ENCODE results near the gene TRIP11.

The TRIP11 gene

DNA sequence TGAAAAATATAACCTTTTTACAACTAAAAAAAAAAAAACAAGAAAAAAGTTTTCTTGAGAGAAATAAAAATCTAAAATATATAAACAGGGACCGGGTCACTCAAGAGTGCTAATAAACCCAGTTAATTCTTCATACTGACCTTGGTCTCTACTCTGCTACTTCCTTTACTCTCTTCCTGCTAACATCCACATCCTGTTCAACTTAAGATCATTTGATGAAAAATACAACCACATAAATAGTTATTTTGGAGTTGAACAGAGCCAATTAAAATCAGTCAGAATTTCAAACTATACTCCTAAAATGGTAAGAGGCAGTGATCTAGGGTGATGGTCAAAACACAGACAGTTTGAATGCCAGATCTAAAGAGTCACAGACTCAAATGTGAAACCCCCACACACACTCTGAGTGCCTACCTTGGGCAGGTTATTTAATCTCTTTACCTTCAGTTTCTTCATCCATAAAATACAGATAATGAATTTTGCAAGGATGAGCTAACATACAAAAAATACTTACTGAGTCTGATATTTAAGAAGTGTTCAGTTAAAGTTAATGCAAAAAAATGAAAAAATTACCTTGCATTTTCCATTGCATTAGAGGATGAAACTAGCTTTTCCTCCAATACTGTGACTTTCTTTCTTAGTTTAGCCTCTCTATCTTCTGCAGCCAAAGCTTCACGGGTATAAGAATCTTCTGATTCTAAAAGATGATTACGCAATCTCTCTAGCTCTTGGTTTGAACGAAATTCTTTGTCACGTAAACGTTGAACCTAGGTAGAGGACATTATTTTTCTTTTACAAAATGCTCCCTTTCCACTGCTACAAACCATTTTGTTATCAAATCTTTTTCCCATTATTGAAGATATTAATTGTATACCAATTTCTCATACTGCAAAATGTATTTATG lies 40.9 kb downstream of the TRIP11 start:
- Histone ChIP-seq H3K36me3 (ENCODE audit: control insufficient read depth in 1 of 2, insufficient read depth in 2 of 2, low read length in 2 of 2) (peaks cover 2 to 3% of the 10 kb centered on the region in 2 experiments), H3K14ac (ENCODE audit: low read length) (no peak overlapping the region), H4K8ac (ENCODE audit: low read depth, low read length) (no peak overlapping the region), H3K27me3 (ENCODE audit: insufficient read depth, low read length) (no peaks in the 10 kb centered on the region), H3K18ac (ENCODE audit: low read length) (no peak overlapping the region), H2BK5ac (ENCODE audit: low read depth, low read length, poor library complexity) (no peak overlapping the region), H2BK12ac (ENCODE audit: low read length) (no peak overlapping the region), H3K9me3 (ENCODE audit: insufficient read depth, low read depth, low read length) (no peaks in the 10 kb centered on the region), H3K79me2 (ENCODE audit: control insufficient read depth, insufficient read depth, low read length, poor library complexity) (no peaks in the 10 kb centered on the region), H4K91ac (ENCODE audit: low read depth, low read length) (no peak overlapping the region), H3K4ac (ENCODE audit: low read depth, low read length) (no peak overlapping the region), H3K4me1 (ENCODE audit: control insufficient read depth in 1 of 2, insufficient read depth in 2 of 2, low read length in 2 of 2) (no peaks in the 10 kb centered on the region), H3K27ac (ENCODE audit: low read depth, low read length) (no peak overlapping the region), H3K4me2 (ENCODE audit: low read length) (no peak overlapping the region), H3K23ac (ENCODE audit: low read length) (no peak overlapping the region), H3K4me3 (ENCODE audit: low read depth, low read length) (no peak overlapping the region), H2AK5ac (ENCODE audit: low read length) (no peak overlapping the region), H3K9ac (ENCODE audit: low read length) (no peak overlapping the region), H2AFZ (ENCODE audit: insufficient read depth, low read length, poor library complexity) (no peak overlapping the region), H2BK120ac (ENCODE audit: insufficient read depth, low read length, poor library complexity) (no peak overlapping the region), H4K12ac (ENCODE audit: low read depth, low read length) (no peak overlapping the region), H3K79me1 (ENCODE audit: low read length) (no peaks in the 10 kb centered on the region)
- DNase-seq: no peak
- WGBS (ENCODE audit: extremely low coverage, insufficient coverage, insufficient read length): no CpG with 5 or more reads among the region's 6 CpGs

DNA sequence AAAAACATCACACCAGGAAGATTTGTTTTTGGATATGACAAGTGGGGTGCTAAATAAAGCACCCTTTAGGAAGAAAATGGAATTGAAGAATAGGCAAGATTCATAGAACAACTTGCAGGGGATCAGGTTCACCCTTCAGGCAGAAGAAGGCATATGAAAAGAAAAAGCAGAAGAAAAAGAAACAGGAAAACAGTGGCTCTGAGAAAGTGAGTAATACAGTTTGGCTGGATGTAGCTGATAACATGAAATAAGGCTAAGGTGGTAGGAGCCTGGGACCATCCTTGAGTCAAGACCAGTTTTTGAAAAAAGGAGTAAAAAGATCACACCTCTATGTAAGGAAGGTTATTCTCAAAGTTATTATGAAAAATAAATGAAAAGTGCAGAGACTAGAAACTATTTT lies 42.4 kb downstream of the TRIP11 start:
- Histone ChIP-seq H4K8ac (ENCODE audit: low read depth, low read length) (no peak overlapping the region), H3K14ac (ENCODE audit: low read length) (no peak overlapping the region), H3K79me1 (ENCODE audit: low read length) (no peaks in the 10 kb centered on the region), H2BK120ac (ENCODE audit: insufficient read depth, low read length, poor library complexity) (no peak overlapping the region), H3K4me1 (ENCODE audit: control insufficient read depth in 1 of 2, insufficient read depth in 2 of 2, low read length in 2 of 2) (no peaks in the 10 kb centered on the region), H3K27me3 (ENCODE audit: insufficient read depth, low read length) (no peaks in the 10 kb centered on the region), H3K9ac (ENCODE audit: low read length) (no peak overlapping the region), H3K36me3 (ENCODE audit: control insufficient read depth in 1 of 2, insufficient read depth in 2 of 2, low read length in 2 of 2) (peaks cover 5 to 7% of the 10 kb centered on the region in 2 experiments), H3K18ac (ENCODE audit: low read length) (no peak overlapping the region), H4K12ac (ENCODE audit: low read depth, low read length) (no peak overlapping the region), H3K27ac (ENCODE audit: low read depth, low read length) (no peak overlapping the region), H2BK12ac (ENCODE audit: low read length) (no peak overlapping the region), H3K4me2 (ENCODE audit: low read length) (no peak overlapping the region), H4K91ac (ENCODE audit: low read depth, low read length) (no peak overlapping the region), H3K79me2 (ENCODE audit: control insufficient read depth, insufficient read depth, low read length, poor library complexity) (no peaks in the 10 kb centered on the region), H2AK5ac (ENCODE audit: low read length) (no peak overlapping the region), H3K23ac (ENCODE audit: low read length) (no peak overlapping the region), H2AFZ (ENCODE audit: insufficient read depth, low read length, poor library complexity) (no peak overlapping the region), H3K9me3 (ENCODE audit: insufficient read depth, low read depth, low read length) (no peaks in the 10 kb centered on the region), H3K4me3 (ENCODE audit: low read depth, low read length) (no peak overlapping the region), H2BK5ac (ENCODE audit: low read depth, low read length, poor library complexity) (no peak overlapping the region), H3K4ac (ENCODE audit: low read depth, low read length) (no peak overlapping the region)
- no peak for DNase-seq

DNA sequence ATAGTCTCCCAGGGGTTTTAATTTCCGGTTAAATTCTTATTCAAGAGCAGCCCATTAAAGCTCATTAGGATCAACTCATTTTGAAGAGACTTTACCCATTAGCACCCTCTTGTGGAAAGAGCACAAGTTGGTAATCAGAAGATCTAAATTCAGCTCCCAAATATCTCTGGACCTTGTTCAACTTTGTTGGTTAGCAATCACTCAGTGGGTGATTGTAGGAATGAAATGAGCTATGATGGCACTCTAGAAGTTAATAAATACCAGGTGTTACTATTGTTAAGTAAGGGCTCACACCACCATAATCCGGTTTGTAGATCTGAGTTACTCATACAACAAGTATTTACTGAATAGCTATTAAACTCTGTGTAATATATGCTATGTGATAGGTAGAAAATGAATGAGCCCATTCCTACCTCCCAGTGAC lies 42.9 kb downstream of the TRIP11 start:
- no CpG with 5 or more reads among the region's 2 CpGs for WGBS (ENCODE audit: extremely low coverage, insufficient coverage, insufficient read length)
- no peaks in the 10 kb centered on the region for H3K79me1 ChIP-seq (ENCODE audit: low read length)
- no peak overlapping the region for H2BK5ac ChIP-seq (ENCODE audit: low read depth, low read length, poor library complexity)
- no peak overlapping the region for H2AK5ac ChIP-seq (ENCODE audit: low read length)
- H3K4me2 ChIP-seq (ENCODE audit: low read length): no peak overlapping the region
- no peak overlapping the region for H3K14ac ChIP-seq (ENCODE audit: low read length)
- H2AFZ ChIP-seq (ENCODE audit: insufficient read depth, low read length, poor library complexity): no peak overlapping the region
- no peak overlapping the region for H3K27ac ChIP-seq (ENCODE audit: low read depth, low read length)
- H4K8ac ChIP-seq (ENCODE audit: low read depth, low read length): no peak overlapping the region
- DNase-seq: peak in 1 of 2 donors; percentile 57
- H3K4me1 ChIP-seq (ENCODE audit: control insufficient read depth in 1 of 2, insufficient read depth in 2 of 2, low read length in 2 of 2): no peaks in the 10 kb centered on the region
- no peak overlapping the region for H3K23ac ChIP-seq (ENCODE audit: low read length)
- H4K12ac ChIP-seq (ENCODE audit: low read depth, low read length): no peak overlapping the region
- no peak overlapping the region for H3K4me3 ChIP-seq (ENCODE audit: low read depth, low read length)
- H2BK12ac ChIP-seq (ENCODE audit: low read length): no peak overlapping the region
- H3K79me2 ChIP-seq (ENCODE audit: control insufficient read depth, insufficient read depth, low read length, poor library complexity): no peaks in the 10 kb centered on the region
- H2BK120ac ChIP-seq (ENCODE audit: insufficient read depth, low read length, poor library complexity): no peak overlapping the region
- H3K4ac ChIP-seq (ENCODE audit: low read depth, low read length): no peak overlapping the region
- H3K36me3 ChIP-seq (ENCODE audit: control insufficient read depth in 1 of 2, insufficient read depth in 2 of 2, low read length in 2 of 2): peaks cover 6 to 8% of the 10 kb centered on the region in 2 experiments
- H4K91ac ChIP-seq (ENCODE audit: low read depth, low read length): no peak overlapping the region
- no peak overlapping the region for H3K18ac ChIP-seq (ENCODE audit: low read length)
- no peak overlapping the region for H3K9ac ChIP-seq (ENCODE audit: low read length)
- no peaks in the 10 kb centered on the region for H3K9me3 ChIP-seq (ENCODE audit: insufficient read depth, low read depth, low read length)
- no peaks in the 10 kb centered on the region for H3K27me3 ChIP-seq (ENCODE audit: insufficient read depth, low read length)

DNA sequence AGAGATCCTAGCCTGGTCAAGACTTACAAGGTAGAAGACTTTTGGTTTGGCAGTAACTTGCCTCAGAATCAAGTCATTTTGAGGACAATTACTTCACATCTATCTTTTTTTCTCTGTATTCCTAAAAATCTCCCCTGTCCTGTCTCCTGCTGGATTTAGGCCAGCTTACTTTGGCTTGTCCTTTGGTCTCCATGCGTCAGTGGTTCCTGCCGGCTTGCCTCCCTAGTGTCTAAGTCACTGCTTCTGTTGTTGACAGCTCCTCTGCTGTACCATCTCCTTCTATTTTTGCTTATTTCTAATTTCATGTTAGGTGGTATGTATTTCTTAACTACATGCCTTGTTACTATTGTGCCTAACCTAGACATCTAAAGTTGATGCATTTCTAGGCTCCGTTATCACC lies 52.7 kb downstream of the TRIP11 start:
- Histone ChIP-seq H3K4me1 (ENCODE audit: control insufficient read depth in 1 of 2, insufficient read depth in 2 of 2, low read length in 2 of 2) (no peaks in the 10 kb centered on the region), H3K27ac (ENCODE audit: low read depth, low read length) (no peak overlapping the region), H3K27me3 (ENCODE audit: insufficient read depth, low read length) (no peaks in the 10 kb centered on the region), H3K14ac (ENCODE audit: low read length) (no peak overlapping the region), H2AFZ (ENCODE audit: insufficient read depth, low read length, poor library complexity) (no peak overlapping the region), H2BK5ac (ENCODE audit: low read depth, low read length, poor library complexity) (no peak overlapping the region), H2BK12ac (ENCODE audit: low read length) (no peak overlapping the region), H3K9ac (ENCODE audit: low read length) (no peak overlapping the region), H3K18ac (ENCODE audit: low read length) (no peak overlapping the region), H3K4ac (ENCODE audit: low read depth, low read length) (no peak overlapping the region), H3K36me3 (ENCODE audit: control insufficient read depth in 1 of 2, insufficient read depth in 2 of 2, low read length in 2 of 2) (peaks cover 4 to 11% of the 10 kb centered on the region in 2 experiments), H3K79me2 (ENCODE audit: control insufficient read depth, insufficient read depth, low read length, poor library complexity) (no peaks in the 10 kb centered on the region), H3K79me1 (ENCODE audit: low read length) (no peaks in the 10 kb centered on the region), H3K9me3 (ENCODE audit: insufficient read depth, low read depth, low read length) (no peaks in the 10 kb centered on the region), H3K23ac (ENCODE audit: low read length) (no peak overlapping the region), H2BK120ac (ENCODE audit: insufficient read depth, low read length, poor library complexity) (no peak overlapping the region), H4K8ac (ENCODE audit: low read depth, low read length) (no peak overlapping the region), H2AK5ac (ENCODE audit: low read length) (no peak overlapping the region), H4K91ac (ENCODE audit: low read depth, low read length) (no peak overlapping the region), H4K12ac (ENCODE audit: low read depth, low read length) (no peak overlapping the region), H3K4me3 (ENCODE audit: low read depth, low read length) (no peak overlapping the region), H3K4me2 (ENCODE audit: low read length) (no peak overlapping the region)
- DNase-seq: no peak
- no CpG with 5 or more reads among the region's 3 CpGs for WGBS (ENCODE audit: extremely low coverage, insufficient coverage, insufficient read length)
